HepG2 (cell line): ENCODE data around the gene FAM83D. TPM values are rescaled to one million over a fixed set of nuclear protein-coding genes. Genes with fewer than 3 reads are reported as not detected.
A peak's percentile ranks its signal among the peaks of the same experiment; 100 is the strongest.

Experiments used
- ATAC-seq: fragments of 200-7000 bp; cut with Tn5 transposase; 3 replicates; pipeline ENCODE4 v1.9.1; 2020; ENCODE audit warnings: mild to moderate bottlenecking, moderate library complexity
- BruUV-seq: library from RNA; stranded (reverse); fragments of 400-500 nt; replicated peaks from 2 replicates; lab custom pipeline; 2021; lab: Mats Ljungman, UMichigan
- CTCF ChIA-PET: fragments of 300-600 bp; formaldehyde crosslinking; extraction: SDS; loops from one replicate; lab custom pipeline; 2021; ENCODE audit warnings: low total read pairs, inconsistent platforms, low intra/inter-chr PET ratio; lab: Yijun Ruan, JAX
- POLR2A ChIA-PET: fragments of 350-600 bp; sonication (Branson Sonifier 250); formaldehyde crosslinking; loops from one replicate; lab custom pipeline; 2020; ENCODE audit warnings: antibody characterized with exemption, inconsistent platforms; lab: Yijun Ruan, JAX
- DNase-seq: peaks from one replicate; pipeline ENCODE4 v3.0.0-alpha.2; 2015; ENCODE audit warnings: low spot score
- FAIRE-seq: peaks from 3 replicates; lab custom pipeline; 2011; peaks lifted over from hg19 to GRCh38; lab: Jason Lieb, UNC
- H2AFZ ChIP-seq: one replicate; pipeline ENCODE4 v1.6.1; 2011; ENCODE audit warnings: low read length, inconsistent platforms
- H3K27ac ChIP-seq: fragments of 300-600 bp; 3 replicates; pipeline ENCODE4 v1.8.0; 2011; ENCODE audit warnings: mixed run types, mild to moderate bottlenecking, mixed read lengths, low read length, inconsistent platforms; ENCODE audit not compliant: insufficient read depth; ENCODE audit errors: extremely low read length
- H3K27me3 ChIP-seq, 2 experiments: fragments of 200-600 bp in 1 of 2; 2 replicates in 1 of 2; 3 replicates in 1 of 2; pipeline versions ENCODE4 v1.6.0 to v1.8.0; 2011; ENCODE audit warnings: low read length in 2 of 2, mild to moderate bottlenecking in 2 of 2, moderate library complexity in 2 of 2, inconsistent platforms in 1 of 2; ENCODE audit not compliant: insufficient read depth in 2 of 2, control insufficient read depth in 1 of 2
- H3K36me3 ChIP-seq, 2 experiments: fragments of 200-600 bp in 1 of 2; replicated peaks in 1 of 2; 2 replicates in 1 of 2; 3 replicates in 1 of 2; pipeline versions ENCODE4 v1.5.1 to v1.8.0; 2011; ENCODE audit warnings: low read length in 2 of 2, inconsistent platforms in 1 of 2; ENCODE audit not compliant: insufficient read depth in 2 of 2, control insufficient read depth in 1 of 2
- H3K4me1 ChIP-seq: 2 replicates; pipeline ENCODE4 v1.5.1; 2012; ENCODE audit warnings: low read length, inconsistent platforms; ENCODE audit not compliant: insufficient read depth
- H3K4me2 ChIP-seq: 2 replicates; pipeline ENCODE4 v1.6.0; 2011; ENCODE audit warnings: low read depth, low read length, inconsistent platforms
- H3K4me3 ChIP-seq, 3 experiments: fragments of 200-600 bp in 1 of 3; sonication (generic), shearing (Covaris generic) in 1 of 3; replicated peaks in 1 of 3; 2 replicates each; pipeline ENCODE4 v1.5.1; 2011 to 2016; ENCODE audit warnings: low read length in 3 of 3, inconsistent platforms in 2 of 3, low read depth in 2 of 3, mild to moderate bottlenecking in 2 of 3, control low read depth in 1 of 3, mixed read lengths in 1 of 3; ENCODE audit not compliant: insufficient read depth in 1 of 3
- H3K79me2 ChIP-seq: one replicate; pipeline ENCODE4 v1.6.1; 2011; ENCODE audit warnings: low read length, inconsistent platforms; ENCODE audit not compliant: insufficient read depth
- H3K9ac ChIP-seq: 2 replicates; pipeline ENCODE4 v1.6.0; 2011; ENCODE audit warnings: mild to moderate bottlenecking, low read depth, low read length, inconsistent platforms; ENCODE audit not compliant: insufficient read depth
- H3K9me3 ChIP-seq: 2 replicates; pipeline ENCODE4 v1.5.1; 2012; ENCODE audit warnings: mild to moderate bottlenecking, low read length
- H4K20me1 ChIP-seq: 2 replicates; pipeline ENCODE4 v1.6.0; 2011; ENCODE audit warnings: inconsistent platforms, mild to moderate bottlenecking, low read length, moderate library complexity; ENCODE audit not compliant: insufficient read depth
- FOSL2 ChIP-seq: sonication (generic); formaldehyde crosslinking; IDR thresholded peaks from 2 replicates; pipeline ENCODE4 v1.4.0; 2020; ENCODE audit warnings: missing genetic modification reagents
- MAFF ChIP-seq: IDR thresholded peaks from 2 replicates; pipeline ENCODE4 v1.6.1; 2011; ENCODE audit warnings: low read depth, low read length, improper control_type of control experiment
- SMYD3 ChIP-seq: sonication (generic); formaldehyde crosslinking; IDR thresholded peaks from 2 replicates; pipeline ENCODE4 v1.8.1; 2023; ENCODE audit warnings: mild to moderate bottlenecking, missing genetic modification reagents
- SP4 ChIP-seq: sonication (generic); formaldehyde crosslinking; IDR thresholded peaks from 2 replicates; pipeline ENCODE4 v1.8.1; 2023; ENCODE audit warnings: mild to moderate bottlenecking, missing genetic modification reagents
- WGBS: methylation state at CpG from one replicate; pipeline ENCODE4 v1.1.6; 2017; ENCODE audit warnings: low lambda C conversion rate; 5-methylcytosine and 5-hydroxymethylcytosine counted together
- in situ Hi-C: cut with HindIII; loops from 2 replicates; pipeline ENCODE4 v1.10.0; 2017; ENCODE audit warnings: low pct_unique_long_range_greater_than_20kb; ENCODE audit not compliant: extremely low pct_ligation_motif_present
- intact Hi-C: fragments of 100-400 bp; cut with micrococcal nuclease; formaldehyde crosslinking; loops from one replicate; pipeline ENCODE4 v1.10.0; 2022; ENCODE audit not compliant: unreplicated experiment
- polyA plus RNA-seq, 8 experiments: library from polyadenylated mRNA; depleted of rRNA in 3 of 8; stranded (reverse) in 7 of 8; unstranded in 1 of 8; fragments of >200 nt; fragmentation: Illumina TruSeq in 4 of 8; extraction: Trizol in 4 of 8; gene quantifications; 2 replicates each; pipeline versions ENCODE4 v1.2.1 to v1.2.3, GENCODE V29; 2011 to 2016; ENCODE audit warnings: low read depth in 4 of 8, missing spikeins in 1 of 8, mixed read lengths in 1 of 8; ENCODE audit not compliant: insufficient read depth in 1 of 8
- total RNA-seq, 5 experiments: library from RNA; depleted of rRNA; stranded (reverse); fragments of >200 nt; fragmentation: Illumina TruSeq; extraction: Trizol; gene quantifications; 2 replicates each; pipeline ENCODE4 v1.2.3, GENCODE V29; 2016; ENCODE audit warnings: low read depth in 1 of 5
- TF ChIP-seq, protein P1 (sequence below): sonication (generic); formaldehyde crosslinking; IDR thresholded peaks from 2 replicates; pipeline ENCODE4 v1.4.0; 2020; ENCODE audit warnings: missing genetic modification reagents, borderline replicate concordance

FAM83D gene
- total and polyA plus RNA-seq, 2 of the 13 experiments (the other 11 are each of a cell fraction or from before 2014, with no cell fraction given), result 51.4 to 64.0 TPM

DNA sequence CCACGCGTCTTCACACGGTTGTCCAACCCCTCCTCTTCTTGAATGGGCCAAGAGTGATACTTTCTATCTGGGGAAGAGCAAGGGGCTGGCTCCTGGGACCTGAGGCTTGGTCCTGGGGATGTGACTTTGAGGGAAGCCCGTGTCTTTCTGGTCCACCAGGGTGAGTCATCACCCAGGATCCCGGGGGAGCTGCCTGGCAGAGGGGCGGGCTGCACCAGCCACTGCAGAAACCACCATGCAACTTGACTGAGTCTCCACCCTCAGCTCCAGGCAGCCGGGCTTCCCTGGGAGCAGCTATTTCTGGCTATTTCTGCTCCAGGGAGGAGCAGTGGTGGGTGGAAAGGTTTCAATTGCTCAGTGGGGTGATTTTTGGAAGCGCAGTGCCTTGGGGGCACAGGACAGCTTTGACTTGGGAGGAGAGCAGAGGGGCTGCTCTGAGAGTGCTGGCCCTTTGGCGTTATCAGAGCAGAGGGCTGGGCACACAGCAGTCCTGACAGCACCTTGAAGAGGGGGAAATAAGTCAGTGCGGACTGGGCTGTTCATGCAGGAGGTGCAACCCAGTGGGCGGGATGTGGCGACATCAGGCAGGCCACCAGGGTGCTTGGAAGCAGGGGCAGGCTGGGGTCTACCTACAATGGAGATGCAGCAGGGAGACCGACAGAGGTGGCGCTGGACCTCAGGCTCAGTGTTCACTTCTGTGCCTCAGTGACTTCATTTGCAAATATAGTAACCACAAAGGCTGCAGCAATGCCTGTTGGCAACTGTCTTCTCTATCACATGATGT lies 45.1 kb upstream of the FAM83D start:
- intact Hi-C loops, result no loop called here
- no peaks in the 10 kb centered on the region for H4K20me1 ChIP-seq
- FAIRE-seq, result no peak
- 36% methylated on average over 12 of the region's 14 CpGs for WGBS
- H3K36me3 ChIP-seq, result no peaks in the 10 kb centered on the region
- H3K9me3 ChIP-seq, result no peaks in the 10 kb centered on the region
- no peaks in the 10 kb centered on the region for H3K79me2 ChIP-seq
- no peak overlapping the region for H3K9ac ChIP-seq
- no peak overlapping the region for H3K4me3 ChIP-seq
- no peak for TF ChIP-seq SMYD3 (CRISPR knock-in tag)
- 0 out of 2 replicates have a peak, but pooled peaks have one; percentile 8 for TF ChIP-seq FOSL2 (CRISPR knock-in tag)
- TF ChIP-seq SP4 (CRISPR knock-in tag), result no peak
- TF ChIP-seq, protein P1, sequence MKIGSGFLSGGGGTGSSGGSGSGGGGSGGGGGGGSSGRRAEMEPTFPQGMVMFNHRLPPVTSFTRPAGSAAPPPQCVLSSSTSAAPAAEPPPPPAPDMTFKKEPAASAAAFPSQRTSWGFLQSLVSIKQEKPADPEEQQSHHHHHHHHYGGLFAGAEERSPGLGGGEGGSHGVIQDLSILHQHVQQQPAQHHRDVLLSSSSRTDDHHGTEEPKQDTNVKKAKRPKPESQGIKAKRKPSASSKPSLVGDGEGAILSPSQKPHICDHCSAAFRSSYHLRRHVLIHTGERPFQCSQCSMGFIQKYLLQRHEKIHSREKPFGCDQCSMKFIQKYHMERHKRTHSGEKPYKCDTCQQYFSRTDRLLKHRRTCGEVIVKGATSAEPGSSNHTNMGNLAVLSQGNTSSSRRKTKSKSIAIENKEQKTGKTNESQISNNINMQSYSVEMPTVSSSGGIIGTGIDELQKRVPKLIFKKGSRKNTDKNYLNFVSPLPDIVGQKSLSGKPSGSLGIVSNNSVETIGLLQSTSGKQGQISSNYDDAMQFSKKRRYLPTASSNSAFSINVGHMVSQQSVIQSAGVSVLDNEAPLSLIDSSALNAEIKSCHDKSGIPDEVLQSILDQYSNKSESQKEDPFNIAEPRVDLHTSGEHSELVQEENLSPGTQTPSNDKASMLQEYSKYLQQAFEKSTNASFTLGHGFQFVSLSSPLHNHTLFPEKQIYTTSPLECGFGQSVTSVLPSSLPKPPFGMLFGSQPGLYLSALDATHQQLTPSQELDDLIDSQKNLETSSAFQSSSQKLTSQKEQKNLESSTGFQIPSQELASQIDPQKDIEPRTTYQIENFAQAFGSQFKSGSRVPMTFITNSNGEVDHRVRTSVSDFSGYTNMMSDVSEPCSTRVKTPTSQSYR (CRISPR knock-in tag), result no peak
- TF ChIP-seq MAFF, result no peak
- TF ChIP-seq, all 625 proteins: peak for 1
- ChIA-PET POLR2A (no interaction called here), CTCF (no interaction called here)
- ATAC-seq (no peak), DNase-seq (no peak)
- Histone ChIP-seq H3K4me2 (no peak overlapping the region), H3K27me3 (peaks cover 7 to 20% of the 10 kb centered on the region in 2 experiments; a peak in 1 of 5 replicates), H2AFZ (no peak overlapping the region), H3K4me1 (peaks cover 10% of the 10 kb centered on the region), H3K27ac (no peak overlapping the region)
- in situ Hi-C loops, result no loop called here
- no TSS peak for BruUV-seq
